ENCODE measurements around the gene GCGR. TPM values are rescaled to one million over a fixed set of nuclear protein-coding genes. Genes with fewer than 3 reads are reported as not detected.

GCGR gene
- total RNA-seq, 4 donors from 2014 or later: 0.47 TPM; not detected in 3

DNA sequence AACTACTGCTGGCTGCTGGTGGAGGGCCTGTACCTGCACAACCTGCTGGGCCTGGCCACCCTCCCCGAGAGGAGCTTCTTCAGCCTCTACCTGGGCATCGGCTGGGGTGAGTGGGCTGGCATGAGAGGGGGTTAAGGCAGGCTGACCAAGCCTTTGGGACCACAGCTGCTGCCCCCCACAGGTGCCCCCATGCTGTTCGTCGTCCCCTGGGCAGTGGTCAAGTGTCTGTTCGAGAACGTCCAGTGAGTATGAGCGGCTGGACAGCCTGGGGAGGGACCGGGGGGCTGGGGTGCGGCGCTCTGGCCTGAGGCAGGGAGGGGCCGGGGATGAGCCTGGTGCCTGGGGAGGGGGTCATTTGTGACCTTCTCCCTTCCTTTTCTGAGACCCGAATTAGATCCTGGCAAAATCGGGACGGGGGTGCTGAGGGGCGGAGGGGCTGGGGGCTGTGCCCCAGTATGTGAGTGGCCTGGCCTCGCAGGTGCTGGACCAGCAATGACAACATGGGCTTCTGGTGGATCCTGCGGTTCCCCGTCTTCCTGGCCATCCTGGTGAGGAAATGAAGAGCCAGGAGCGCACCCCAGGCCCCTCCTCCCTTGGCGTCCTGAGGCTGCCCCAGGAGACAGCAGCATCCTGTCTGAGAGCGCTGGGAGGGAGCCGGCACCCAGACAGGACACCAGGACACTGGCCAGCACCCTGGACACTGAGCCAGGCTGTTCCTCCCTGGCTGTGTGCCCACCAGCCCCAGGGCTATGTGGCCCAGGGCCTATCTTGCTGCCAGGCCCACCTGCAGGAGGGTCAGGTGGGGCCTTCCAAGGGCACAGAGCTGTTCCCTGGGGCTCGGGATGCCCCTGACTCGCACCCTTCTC is 8.0 kb downstream of the GCGR start:
- H3K27me3 ChIP-seq: peaks cover 95% of the 10 kb centered on the region
- no peak for TF ChIP-seq CTCF (IDR thresholded peaks at IDR 0.05)
- no peak overlapping the region for H3K4me3 ChIP-seq
- H3K27ac ChIP-seq: no peak overlapping the region
- no CpG with 5 or more reads among the region's 24 CpGs for WGBS, 2 donors (ENCODE audit: low coverage in 1 of 2)
- H3K4me1 ChIP-seq: no peaks in the 10 kb centered on the region
- H3K9me3 ChIP-seq: no peaks in the 10 kb centered on the region
- no peak for ATAC-seq
- H3K36me3 ChIP-seq: no peaks in the 10 kb centered on the region

- ATAC-seq: no peak
- Histone ChIP-seq H3K4me1 (no peaks in the 10 kb centered on the region), H3K36me3 (no peaks in the 10 kb centered on the region), H3K4me3 (no peak overlapping the region), H3K9me3 (no peaks in the 10 kb centered on the region), H3K27me3 (peaks cover 95% of the 10 kb centered on the region), H3K27ac (no peak overlapping the region)
- WGBS, 2 donors (ENCODE audit: low coverage in 1 of 2): 76% methylated on average over 9 of the region's 45 CpGs; no CpG with 5 or more reads in 1 of the 2 donors
- TF ChIP-seq POLR2AphosphoS5 (IDR thresholded peaks at IDR 0.05): no peak
- no peak for TF ChIP-seq CTCF (IDR thresholded peaks at IDR 0.05)
- no peak for TF ChIP-seq POLR2A (IDR thresholded peaks at IDR 0.05)
- TF ChIP-seq EP300 (IDR thresholded peaks at IDR 0.05): no peak
Measured at GRCh38 chr17:81812571-81813370, 8.8 kb downstream of the GCGR start.

DNA sequence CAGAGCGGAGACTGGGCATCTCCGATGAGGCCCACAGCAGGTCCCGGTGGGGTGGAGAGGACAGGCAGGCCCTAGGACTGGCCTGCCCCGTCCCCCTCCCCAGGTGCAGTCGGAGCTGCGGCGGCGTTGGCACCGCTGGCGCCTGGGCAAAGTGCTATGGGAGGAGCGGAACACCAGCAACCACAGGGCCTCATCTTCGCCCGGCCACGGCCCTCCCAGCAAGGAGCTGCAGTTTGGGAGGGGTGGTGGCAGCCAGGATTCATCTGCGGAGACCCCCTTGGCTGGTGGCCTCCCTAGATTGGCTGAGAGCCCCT is 9.4 kb downstream of the GCGR start:
- H3K27ac ChIP-seq: no peak overlapping the region
- no peak for TF ChIP-seq POLR2A (IDR thresholded peaks at IDR 0.05)
- no peak for TF ChIP-seq EP300 (IDR thresholded peaks at IDR 0.05)
- TF ChIP-seq POLR2AphosphoS5 (IDR thresholded peaks at IDR 0.05): no peak
- no peak for TF ChIP-seq CTCF (IDR thresholded peaks at IDR 0.05)
- ATAC-seq: no peak
- H3K36me3 ChIP-seq: no peaks in the 10 kb centered on the region
- 94% methylated on average over 7 of the region's 15 CpGs; no CpG with 5 or more reads in 1 of the 2 donors for WGBS, 2 donors (ENCODE audit: low coverage in 1 of 2)
- H3K27me3 ChIP-seq: peaks cover 95% of the 10 kb centered on the region
- H3K4me3 ChIP-seq: no peak overlapping the region
- no peaks in the 10 kb centered on the region for H3K9me3 ChIP-seq
- no peaks in the 10 kb centered on the region for H3K4me1 ChIP-seq

GRCh38 chr17:81813861-81814683 is 10.1 kb downstream of the GCGR start:
- Histone ChIP-seq H3K4me3 (no peak overlapping the region), H3K27ac (no peak overlapping the region), H3K9me3 (no peaks in the 10 kb centered on the region), H3K4me1 (no peaks in the 10 kb centered on the region), H3K27me3 (peaks cover 92% of the 10 kb centered on the region), H3K36me3 (no peaks in the 10 kb centered on the region)
- no peak for TF ChIP-seq EP300 (IDR thresholded peaks at IDR 0.05)
- no peak for TF ChIP-seq POLR2A (IDR thresholded peaks at IDR 0.05)
- TF ChIP-seq POLR2AphosphoS5 (IDR thresholded peaks at IDR 0.05): no peak
- no peak for TF ChIP-seq CTCF (IDR thresholded peaks at IDR 0.05)
- no peak for ATAC-seq
- 40% methylated on average over 1 of the region's 41 CpGs; no CpG with 5 or more reads in 1 of the 2 donors for WGBS, 2 donors (ENCODE audit: low coverage in 1 of 2)
